Natural killer cell treated with Interleukin-12 subunit alpha and Interleukin-12 subunit beta and Interleukin-15 and Interleukin-18, amount 100 ng/mL, for 72 hours (primary cell): ENCODE results near the gene OSBPL6. TPM values are rescaled to one million over a fixed set of nuclear protein-coding genes. Genes with fewer than 3 reads are reported as not detected.
A peak's percentile ranks its signal among the peaks of the same experiment; 100 is the strongest.

Experiments used
- ATAC-seq, 2 donors: fragments of 150-1000 bp; cut with Tn5 transposase in 1 of 2; sonication (Bioruptor Pico), chemical (Tn5 transposase) in 1 of 2; 2 replicates each; pipeline ENCODE4 v1.10.0; 2021
- DNase-seq: peaks from one replicate; pipeline ENCODE4 v3.0.0; 2022; ENCODE audit warnings: low spot score
- H3K27ac Mint-ChIP-seq, 2 donors: 1 replicate in 1 of 2; 2 replicates in 1 of 2; pipeline ENCODE4 v1.8.0; 2022; ENCODE audit warnings: mixed read lengths in 2 of 2, mild to moderate bottlenecking in 1 of 2, moderate library complexity in 1 of 2
- H3K27me3 Mint-ChIP-seq, 2 donors: 1 replicate in 1 of 2; 2 replicates in 1 of 2; pipeline ENCODE4 v1.8.0; 2022; ENCODE audit warnings: mixed read lengths in 2 of 2
- H3K36me3 Mint-ChIP-seq: one replicate; pipeline ENCODE4 v1.8.0; 2022; ENCODE audit warnings: mixed read lengths
- H3K4me1 Mint-ChIP-seq, 2 donors: 1 replicate in 1 of 2; 2 replicates in 1 of 2; pipeline ENCODE4 v1.8.0; 2022; ENCODE audit warnings: low read depth in 2 of 2, mixed read lengths in 2 of 2, mild to moderate bottlenecking in 1 of 2
- H3K4me3 Mint-ChIP-seq: one replicate; pipeline ENCODE4 v1.8.0; 2022; ENCODE audit warnings: mixed read lengths
- H3K9me3 Mint-ChIP-seq: 2 replicates; pipeline ENCODE4 v1.8.0; 2022; ENCODE audit warnings: mixed read lengths
- total RNA-seq, 2 donors: library from RNA; stranded (reverse); gene quantifications; one replicate each; pipeline ENCODE4 v1.2.3, GENCODE V29; 2022

OSBPL6 gene
- total RNA-seq, 2 donors from 2014 or later, result 0.33 to 0.42 TPM

GRCh38 chr2:178295906-178296305 is 101.6 kb downstream of the OSBPL6 start:
- H3K27ac Mint-ChIP-seq, result no peak overlapping the region
- H3K27me3 Mint-ChIP-seq, result peaks cover 20 to 41% of the 10 kb centered on the region in 2 donors
- DNase-seq, result no peak
- H3K4me1 Mint-ChIP-seq, result no peaks in the 10 kb centered on the region
- no peak for ATAC-seq
- H3K9me3 Mint-ChIP-seq, result no peaks in the 10 kb centered on the region
- no peaks in the 10 kb centered on the region for H3K36me3 Mint-ChIP-seq
- H3K4me3 Mint-ChIP-seq, result no peak overlapping the region

GRCh38 chr2:178296394-178297090 is 102.2 kb downstream of the OSBPL6 start:
- no peak for ATAC-seq
- peaks cover 22 to 35% of the 10 kb centered on the region in 2 donors for H3K27me3 Mint-ChIP-seq
- no peak for DNase-seq
- H3K9me3 Mint-ChIP-seq, result no peaks in the 10 kb centered on the region
- no peak overlapping the region for H3K27ac Mint-ChIP-seq
- H3K4me3 Mint-ChIP-seq, result no peak overlapping the region
- no peaks in the 10 kb centered on the region for H3K36me3 Mint-ChIP-seq
- H3K4me1 Mint-ChIP-seq, result no peaks in the 10 kb centered on the region

- H3K27me3 Mint-ChIP-seq, result peaks cover 18 to 30% of the 10 kb centered on the region in 2 donors
These were observed 102.7 kb downstream of the OSBPL6 start for GRCh38 chr2:178297091-178297411.

GRCh38 chr2:178298785-178299212 is 104.5 kb downstream of the OSBPL6 start:
- DNase-seq, result no peak
- Mint-ChIP-seq H3K9me3 (no peaks in the 10 kb centered on the region), H3K4me3 (no peak overlapping the region), H3K36me3 (no peaks in the 10 kb centered on the region), H3K27ac (no peak overlapping the region), H3K4me1 (no peaks in the 10 kb centered on the region), H3K27me3 (peaks cover 14 to 26% of the 10 kb centered on the region in 2 donors)
- no peak for ATAC-seq

More at GRCh38 chr2:178297091-178297411, 102.7 kb downstream of the OSBPL6 start:
- ATAC-seq, result no peak
- H3K4me3 Mint-ChIP-seq, result no peak overlapping the region
- no peaks in the 10 kb centered on the region for H3K9me3 Mint-ChIP-seq
- H3K4me1 Mint-ChIP-seq, result no peaks in the 10 kb centered on the region
- H3K36me3 Mint-ChIP-seq, result no peaks in the 10 kb centered on the region
- no peak overlapping the region for H3K27ac Mint-ChIP-seq
- DNase-seq, result no peak

- no peak overlapping the region for H3K27ac Mint-ChIP-seq
- no peaks in the 10 kb centered on the region for H3K36me3 Mint-ChIP-seq
- H3K4me1 Mint-ChIP-seq, result no peaks in the 10 kb centered on the region
- ATAC-seq, result no peak
- no peak for DNase-seq
- H3K9me3 Mint-ChIP-seq, result no peaks in the 10 kb centered on the region
- H3K27me3 Mint-ChIP-seq, result peaks cover 10 to 29% of the 10 kb centered on the region in 2 donors
- H3K4me3 Mint-ChIP-seq, result no peak overlapping the region
These were observed 107.4 kb downstream of the OSBPL6 start for GRCh38 chr2:178301649-178302238.

- no peaks in the 10 kb centered on the region for H3K9me3 Mint-ChIP-seq
- no peaks in the 10 kb centered on the region for H3K36me3 Mint-ChIP-seq
- H3K27ac Mint-ChIP-seq, result no peak overlapping the region
- H3K27me3 Mint-ChIP-seq, result peaks cover 15 to 28% of the 10 kb centered on the region in 2 donors
- ATAC-seq, result peak in 1 of 2 donors; percentile 45
- no peak overlapping the region for H3K4me3 Mint-ChIP-seq
- no peaks in the 10 kb centered on the region for H3K4me1 Mint-ChIP-seq
- no peak for DNase-seq
These were observed 110.0 kb downstream of the OSBPL6 start for GRCh38 chr2:178304333-178304732.

GRCh38 chr2:178306352-178307073 is 112.2 kb downstream of the OSBPL6 start:
- no peak overlapping the region for H3K4me3 Mint-ChIP-seq
- no peak overlapping the region for H3K27ac Mint-ChIP-seq
- no peaks in the 10 kb centered on the region for H3K9me3 Mint-ChIP-seq
- ATAC-seq (peak; percentile 61 to 65), DNase-seq (no peak)
- H3K27me3 Mint-ChIP-seq, result peaks cover 18 to 38% of the 10 kb centered on the region in 2 donors
- no peaks in the 10 kb centered on the region for H3K4me1 Mint-ChIP-seq
- no peaks in the 10 kb centered on the region for H3K36me3 Mint-ChIP-seq

GRCh38 chr2:178307650-178308049 is 113.3 kb downstream of the OSBPL6 start:
- no peaks in the 10 kb centered on the region for H3K4me1 Mint-ChIP-seq
- peaks cover 19 to 42% of the 10 kb centered on the region in 2 donors for H3K27me3 Mint-ChIP-seq
- no peak for ATAC-seq
- no peaks in the 10 kb centered on the region for H3K36me3 Mint-ChIP-seq
- H3K4me3 Mint-ChIP-seq, result no peak overlapping the region
- DNase-seq, result no peak
- no peaks in the 10 kb centered on the region for H3K9me3 Mint-ChIP-seq
- H3K27ac Mint-ChIP-seq, result no peak overlapping the region

- DNase-seq, result no peak
These were observed 115.2 kb downstream of the OSBPL6 start for GRCh38 chr2:178309541-178309940.

GRCh38 chr2:178315078-178315477 is 120.8 kb downstream of the OSBPL6 start:
- Mint-ChIP-seq H3K36me3 (no peaks in the 10 kb centered on the region), H3K4me3 (no peak overlapping the region), H3K27me3 (peaks cover 20 to 30% of the 10 kb centered on the region in 2 donors), H3K4me1 (no peaks in the 10 kb centered on the region), H3K27ac (no peak overlapping the region), H3K9me3 (no peaks in the 10 kb centered on the region)
- no peak for DNase-seq
- ATAC-seq, result no peak

More at GRCh38 chr2:178309541-178309940, 115.2 kb downstream of the OSBPL6 start:
- Mint-ChIP-seq H3K36me3 (no peaks in the 10 kb centered on the region), H3K4me1 (no peaks in the 10 kb centered on the region), H3K27ac (no peak overlapping the region), H3K4me3 (no peak overlapping the region), H3K27me3 (peaks cover 21 to 34% of the 10 kb centered on the region in 2 donors), H3K9me3 (no peaks in the 10 kb centered on the region)
- no peak for ATAC-seq

GRCh38 chr2:178315488-178315948 is 121.2 kb downstream of the OSBPL6 start:
- Mint-ChIP-seq H3K4me1 (no peaks in the 10 kb centered on the region), H3K36me3 (no peaks in the 10 kb centered on the region), H3K4me3 (no peak overlapping the region), H3K9me3 (no peaks in the 10 kb centered on the region), H3K27me3 (peaks cover 20 to 32% of the 10 kb centered on the region in 2 donors), H3K27ac (no peak overlapping the region)
- DNase-seq (no peak), ATAC-seq (no peak)

GRCh38 chr2:178317811-178318210 is 123.5 kb downstream of the OSBPL6 start:
- no peak for DNase-seq
- no peak overlapping the region for H3K4me3 Mint-ChIP-seq
- H3K36me3 Mint-ChIP-seq, result no peaks in the 10 kb centered on the region
- no peaks in the 10 kb centered on the region for H3K4me1 Mint-ChIP-seq
- no peak overlapping the region for H3K27ac Mint-ChIP-seq
- peaks cover 16 to 27% of the 10 kb centered on the region in 2 donors for H3K27me3 Mint-ChIP-seq
- no peak for ATAC-seq
- no peaks in the 10 kb centered on the region for H3K9me3 Mint-ChIP-seq

GRCh38 chr2:178320011-178320585 is 125.8 kb downstream of the OSBPL6 start:
- H3K4me3 Mint-ChIP-seq, result no peak overlapping the region
- no peaks in the 10 kb centered on the region for H3K9me3 Mint-ChIP-seq
- no peaks in the 10 kb centered on the region for H3K36me3 Mint-ChIP-seq
- no peaks in the 10 kb centered on the region for H3K4me1 Mint-ChIP-seq
- H3K27me3 Mint-ChIP-seq, result peaks cover 18 to 35% of the 10 kb centered on the region in 2 donors
- DNase-seq (no peak), ATAC-seq (no peak)
- no peak overlapping the region for H3K27ac Mint-ChIP-seq

- no peaks in the 10 kb centered on the region for H3K36me3 Mint-ChIP-seq
- no peaks in the 10 kb centered on the region for H3K9me3 Mint-ChIP-seq
- DNase-seq, result no peak
- H3K4me3 Mint-ChIP-seq, result no peak overlapping the region
- no peak overlapping the region for H3K27ac Mint-ChIP-seq
- ATAC-seq, result no peak
- peaks cover 14 to 35% of the 10 kb centered on the region in 2 donors for H3K27me3 Mint-ChIP-seq
- no peaks in the 10 kb centered on the region for H3K4me1 Mint-ChIP-seq
These were observed 127.8 kb downstream of the OSBPL6 start for GRCh38 chr2:178322068-178322467.
